HG02840 (cell line): Measurements from ENCODE around the gene CDC26.
A peak's percentile ranks its signal among the peaks of the same experiment; 100 is the strongest.
"Not testable (repeated sequence)": the region's sequence is repeated elsewhere in the genome, so short reads cannot be mapped to it uniquely, and the experiment has no call there.

Source experiments
- ATAC-seq: cut with Tn5 transposase; IDR thresholded peaks from one replicate; pipeline ENCODE4 v1.9.1; 2021; ENCODE audit warnings: mild to moderate bottlenecking, moderate library complexity, moderate number of reproducible peaks; ENCODE audit not compliant: unreplicated experiment, low FRiP score

The CDC26 gene

GRCh38 chr9:113296247-113296646 lies 20.9 kb upstream of the CDC26 start:
- not testable (repeated sequence) for ATAC-seq

- ATAC-seq, result no peak
Observed at GRCh38 chr9:113293285-113293878, 18.0 kb upstream of the CDC26 start.

GRCh38 chr9:113290052-113290607 lies 14.8 kb upstream of the CDC26 start:
- no peak for ATAC-seq

GRCh38 chr9:113289091-113289490 lies 13.7 kb upstream of the CDC26 start:
- no peak for ATAC-seq

GRCh38 chr9:113281356-113281755 lies 6.0 kb upstream of the CDC26 start:
- no peak for ATAC-seq

- no peak for ATAC-seq
Observed at GRCh38 chr9:113278840-113279239, 3.5 kb upstream of the CDC26 start.

GRCh38 chr9:113274474-113275156 lies 757 bp downstream of the CDC26 start:
- peak; percentile 15 for ATAC-seq

- ATAC-seq, result no peak
Observed at GRCh38 chr9:113269871-113270270, 5.5 kb downstream of the CDC26 start.

GRCh38 chr9:113269355-113269754 lies 6.0 kb downstream of the CDC26 start:
- no peak for ATAC-seq

GRCh38 chr9:113267911-113268566 lies 7.3 kb downstream of the CDC26 start:
- no peak for ATAC-seq

- no peak for ATAC-seq
Observed at GRCh38 chr9:113266174-113266573, 9.2 kb downstream of the CDC26 start.

GRCh38 chr9:113261917-113262671 lies 13.3 kb downstream of the CDC26 start:
- no peak for ATAC-seq

- no peak for ATAC-seq
Observed at GRCh38 chr9:113258282-113258681, 17.1 kb downstream of the CDC26 start.

GRCh38 chr9:113257863-113258262 lies 17.5 kb downstream of the CDC26 start:
- ATAC-seq, result no peak

- no peak for ATAC-seq
Observed at GRCh38 chr9:113255438-113255837, 19.9 kb downstream of the CDC26 start.

GRCh38 chr9:113254991-113255390 lies 20.4 kb downstream of the CDC26 start:
- no peak for ATAC-seq

- ATAC-seq, result no peak
Observed at GRCh38 chr9:113250807-113251206, 24.6 kb downstream of the CDC26 start.

GRCh38 chr9:113249661-113250060 lies 25.7 kb downstream of the CDC26 start:
- not testable (repeated sequence) for ATAC-seq

GRCh38 chr9:113247640-113248039 lies 27.7 kb downstream of the CDC26 start:
- ATAC-seq, result no peak

- no peak for ATAC-seq
Observed at GRCh38 chr9:113246928-113247327, 28.4 kb downstream of the CDC26 start.

- ATAC-seq, result no peak
Observed at GRCh38 chr9:113245894-113246293, 29.5 kb downstream of the CDC26 start.
